ENCODE measurements around the gene CAMKK1. TPM values are rescaled to one million over a fixed set of nuclear protein-coding genes. Genes with fewer than 3 reads are reported as not detected.

CAMKK1 gene
- total and polyA plus RNA-seq, 2 of the 4 experiments (the other 2 are of a cell fraction) = 4.1 to 8.2 TPM

- Histone ChIP-seq H2BK15ac (ENCODE audit: low read depth, low read length) (no peak overlapping the region), H3K27ac (ENCODE audit: insufficient read depth, low read length) (no peak overlapping the region), H2AK9ac (replicated peaks; ENCODE audit: low read depth, low read length, poor library complexity) (no peak overlapping the region), H3K4ac (ENCODE audit: low read depth, low read length) (no peak overlapping the region), H2AK5ac (ENCODE audit: low read depth, low read length) (peak overlapping the region; percentile 28; the same call in 1 of the 2 replicates), H3K4me3 (ENCODE audit: insufficient read depth, low read depth, low read length) (no peak overlapping the region), H2BK120ac (ENCODE audit: low read depth, low read length) (no peak overlapping the region), H3K56ac (ENCODE audit: extremely low read depth, insufficient read depth, low read length) (no peak overlapping the region), H4K8ac (ENCODE audit: low read depth in 2 of 2, low read length in 2 of 2) (no peak overlapping the region), H4K5ac (ENCODE audit: low read depth, low read length) (no peak overlapping the region), H3K23ac (ENCODE audit: low read depth, low read length) (no peak overlapping the region), H2BK5ac (ENCODE audit: low read depth, low read length, poor library complexity, severe bottlenecking) (no peak overlapping the region), H3K27me3 (ENCODE audit: control insufficient read depth, insufficient read depth, low read length) (no peaks in the 10 kb centered on the region), H3K14ac (replicated peaks; ENCODE audit: low read depth, low read length) (no peak overlapping the region), H3K4me2 (ENCODE audit: low read depth, low read length) (no peak overlapping the region), H2BK20ac (ENCODE audit: low read depth, low read length) (no peak overlapping the region), H4K91ac (ENCODE audit: insufficient read depth, low read depth, low read length) (no peak overlapping the region), H3K79me1 (ENCODE audit: low read depth in 1 of 2, low read length in 2 of 2) (no peaks in the 10 kb centered on the region), H3K9ac (ENCODE audit: low read depth, low read length) (no peak overlapping the region), H2AFZ (replicated peaks; ENCODE audit: low read length, poor library complexity) (peak overlapping the region; percentile 51), H3K18ac (ENCODE audit: low read depth, low read length) (no peak overlapping the region), H3K9me1 (ENCODE audit: insufficient read depth, low read length) (no peaks in the 10 kb centered on the region), H4K20me1 (ENCODE audit: insufficient read depth, low read length) (no peaks in the 10 kb centered on the region), H3K36me3 (ENCODE audit: control insufficient read depth, insufficient read depth, low read length) (no peaks in the 10 kb centered on the region), H3K4me1 (ENCODE audit: control insufficient read depth, insufficient read depth, low read length) (0 out of 2 replicates have a peak, but pooled peaks cover 1% of the 10 kb centered on the region), H3K9me3 (ENCODE audit: control insufficient read depth, insufficient read depth, low read length) (no peaks in the 10 kb centered on the region)
- intact Hi-C loops (cut with micrococcal nuclease) (loop anchor here (5.0 kb wide), 1 partner anchor 115 kb away; no protein-coding TSS in a partner anchor), in situ Hi-C loops (cut with MboI; ENCODE audit: low sequenced_read_pairs) (no loop called here), dilution Hi-C loops (cut with HindIII; ENCODE audit: low sequenced_read_pairs, unreplicated experiment) (no loop called here)
- ATAC-seq (ENCODE audit: low read depth) (no peak), DNase-seq (no peak)
- BruUV-seq (replicated peaks) = no TSS peak
- CTCF ChIA-PET = no interaction called here
- no peak for TF ChIP-seq USF2 (IDR thresholded peaks at IDR 0.05; ENCODE audit: low read depth, low read length)
- TF ChIP-seq RFX5 (IDR thresholded peaks at IDR 0.05; ENCODE audit: low read depth, low read length) = no peak
- no peak for TF ChIP-seq MAFK (IDR thresholded peaks at IDR 0.05; ENCODE audit: low read depth, low read length)
- no peak for TF ChIP-seq CEBPB (IDR thresholded peaks at IDR 0.05; ENCODE audit: low read depth, low read length)
- no peak for TF ChIP-seq NFE2L2 (IDR thresholded peaks at IDR 0.05; ENCODE audit: low read depth, low read length)
- no peak for TF ChIP-seq BHLHE40 (IDR thresholded peaks at IDR 0.05; ENCODE audit: low read depth, low read length)
- no peak for TF ChIP-seq FOS (IDR thresholded peaks at IDR 0.05; ENCODE audit: low read depth, low read length)
- no peak for TF ChIP-seq MXI1 (IDR thresholded peaks at IDR 0.05; ENCODE audit: borderline replicate concordance, low read depth, low read length)
- no peak for TF ChIP-seq RAD21 (IDR thresholded peaks at IDR 0.05; ENCODE audit: low read length)
- TF ChIP-seq POLR2A (IDR thresholded peaks at IDR 0.05; ENCODE audit: low read depth, low read length) = no peak
- TF ChIP-seq ELK1 (IDR thresholded peaks at IDR 0.05; ENCODE audit: borderline replicate concordance, low read depth, low read length) = no peak
- 94% methylated on average over 7 of the region's 17 CpGs; no CpG with 5 or more reads in 1 of the 2 experiments for WGBS, 2 experiments (ENCODE audit: extremely low coverage in 2 of 2, insufficient read length in 1 of 2)
- POLR2A ChIA-PET (ENCODE audit: unreplicated experiment) = no interaction called here
These were observed 44.5 kb upstream of the CAMKK1 start for GRCh38 chr17:3937359-3937758.
